ENCODE data around the gene NFIB. TPM values are rescaled to one million over a fixed set of nuclear protein-coding genes. Genes with fewer than 3 reads are reported as not detected.

NFIB gene
- total RNA-seq, 1 donor from 2014 or later = 99.9 TPM

GRCh38 chr9:14127656-14128055, 186.3 kb downstream of the NFIB start:
- TF ChIP-seq CTCF (IDR thresholded peaks at IDR 0.05) = no peak
- intact Hi-C loops (cut with DNase I) = no loop called here

GRCh38 chr9:14119694-14120514, 194.0 kb downstream of the NFIB start:
- H3K4me1 ChIP-seq = no peaks in the 10 kb centered on the region
- peaks cover 27 to 44% of the 10 kb centered on the region in 2 donors for H3K36me3 ChIP-seq
- TF ChIP-seq CTCF (IDR thresholded peaks at IDR 0.05) = no peak
- H3K27ac ChIP-seq = no peak overlapping the region
- H3K4me3 ChIP-seq = no peak overlapping the region
- intact Hi-C loops (cut with DNase I) = no loop called here
- H3K9me3 ChIP-seq = no peaks in the 10 kb centered on the region
- H3K27me3 ChIP-seq = no peaks in the 10 kb centered on the region
- no peak for DNase-seq (ENCODE audit: low spot score in 2 of 2)

More at GRCh38 chr9:14127656-14128055, 186.3 kb downstream of the NFIB start:
- no peak overlapping the region for H3K4me3 ChIP-seq
- H3K4me1 ChIP-seq = no peaks in the 10 kb centered on the region
- H3K36me3 ChIP-seq = peaks cover 5 to 21% of the 10 kb centered on the region in 2 donors
- DNase-seq (ENCODE audit: low spot score in 2 of 2) = no peak
- H3K27me3 ChIP-seq = no peaks in the 10 kb centered on the region
- H3K9me3 ChIP-seq = no peaks in the 10 kb centered on the region
- H3K27ac ChIP-seq = no peak overlapping the region

GRCh38 chr9:14112226-14112625, 201.7 kb downstream of the NFIB start:
- TF ChIP-seq CTCF (IDR thresholded peaks at IDR 0.05) = no peak
- DNase-seq (ENCODE audit: low spot score in 2 of 2) = no peak
- intact Hi-C loops (cut with DNase I) = no loop called here
- peaks cover 19 to 42% of the 10 kb centered on the region in 2 donors for H3K36me3 ChIP-seq
- H3K4me1 ChIP-seq = no peaks in the 10 kb centered on the region
- no peaks in the 10 kb centered on the region for H3K27me3 ChIP-seq
- no peaks in the 10 kb centered on the region for H3K9me3 ChIP-seq
- H3K4me3 ChIP-seq = no peak overlapping the region
- H3K27ac ChIP-seq = no peak overlapping the region

GRCh38 chr9:14111696-14112095, 202.2 kb downstream of the NFIB start:
- no peak overlapping the region for H3K4me3 ChIP-seq
- intact Hi-C loops (cut with DNase I) = no loop called here
- H3K27ac ChIP-seq = no peak overlapping the region
- no peaks in the 10 kb centered on the region for H3K4me1 ChIP-seq
- TF ChIP-seq CTCF (IDR thresholded peaks at IDR 0.05) = no peak
- no peaks in the 10 kb centered on the region for H3K9me3 ChIP-seq
- H3K27me3 ChIP-seq = no peaks in the 10 kb centered on the region
- peaks cover 15 to 37% of the 10 kb centered on the region in 2 donors for H3K36me3 ChIP-seq
- no peak for DNase-seq (ENCODE audit: low spot score in 2 of 2)

- Histone ChIP-seq H3K4me1 (no peaks in the 10 kb centered on the region), H3K27me3 (no peaks in the 10 kb centered on the region), H3K27ac (no peak overlapping the region), H3K4me3 (no peak overlapping the region), H3K36me3 (peaks cover 3 to 16% of the 10 kb centered on the region in 2 donors), H3K9me3 (no peaks in the 10 kb centered on the region)
- no peak for TF ChIP-seq CTCF (IDR thresholded peaks at IDR 0.05)
- intact Hi-C loops (cut with DNase I) = no loop called here
- DNase-seq (ENCODE audit: low spot score in 2 of 2) = no peak
Measured at GRCh38 chr9:14107977-14108376, 206.0 kb downstream of the NFIB start.
